HEK293T (cell line): ENCODE data around the gene NIF3L1.

ENCODE experiments used
- CTCF ChIA-PET: fragments of 350-600 bp; formaldehyde crosslinking; extraction: SDS; loops from one replicate; lab custom pipeline; 2021; ENCODE audit warnings: antibody characterized with exemption, inconsistent platforms; lab: Yijun Ruan, JAX
- POLR2A ChIA-PET: fragments of 350-600 bp; formaldehyde crosslinking; extraction: SDS; loops from one replicate; lab custom pipeline; 2020; ENCODE audit warnings: antibody characterized with exemption, inconsistent platforms; lab: Yijun Ruan, JAX
- DNase-seq: peaks from one replicate; pipeline ENCODE4 v3.0.0; 2012; ENCODE audit warnings: mixed read lengths; ENCODE audit errors: extremely low spot score
- ARNT ChIP-seq: fragments of 450-650 bp; IDR thresholded peaks from 2 replicates; pipeline ENCODE4 v1.6.1; 2017; ENCODE audit warnings: mild to moderate bottlenecking
- BHLHE40 ChIP-seq: fragments of 450-650 bp; IDR thresholded peaks from 2 replicates; pipeline ENCODE4 v1.6.1; 2016; ENCODE audit warnings: mild to moderate bottlenecking, moderate library complexity, borderline replicate concordance
- CTBP1 ChIP-seq: fragments of 450-650 bp; IDR thresholded peaks from 2 replicates; pipeline ENCODE4 v1.6.1; 2016; ENCODE audit warnings: borderline replicate concordance
- ELF4 ChIP-seq: fragments of 450-650 bp; IDR thresholded peaks from 2 replicates; pipeline ENCODE4 v1.6.1; 2017; ENCODE audit warnings: antibody characterized with exemption
- FOXA1 ChIP-seq: fragments of 450-650 bp; IDR thresholded peaks from 2 replicates; pipeline ENCODE4 v1.6.1; 2016; ENCODE audit warnings: mild to moderate bottlenecking
- FOXK2 ChIP-seq: fragments of 450-650 bp; IDR thresholded peaks from 2 replicates; pipeline ENCODE4 v1.6.1; 2016; ENCODE audit warnings: mild to moderate bottlenecking
- FOXM1 ChIP-seq: fragments of 450-650 bp; IDR thresholded peaks from 2 replicates; pipeline ENCODE4 v1.6.1; 2017; ENCODE audit warnings: mild to moderate bottlenecking, borderline replicate concordance
- HDGF ChIP-seq: fragments of 450-650 bp; IDR thresholded peaks from 2 replicates; pipeline ENCODE4 v1.6.1; 2017; ENCODE audit warnings: antibody characterized with exemption, borderline replicate concordance
- L3MBTL2 ChIP-seq: fragments of 450-650 bp; conservative IDR thresholded peaks from 2 replicates; pipeline ENCODE4 v1.6.1; 2016; ENCODE audit warnings: mild to moderate bottlenecking
- LEF1 ChIP-seq: fragments of 450-650 bp; IDR thresholded peaks from 2 replicates; pipeline ENCODE4 v1.6.1; 2017; ENCODE audit warnings: mild to moderate bottlenecking, borderline replicate concordance
- NFRKB ChIP-seq: fragments of 450-650 bp; IDR thresholded peaks from 2 replicates; pipeline ENCODE4 v1.6.1; 2016; ENCODE audit warnings: mild to moderate bottlenecking, moderate library complexity
- SP1 ChIP-seq: fragments of 450-650 bp; IDR thresholded peaks from 2 replicates; pipeline ENCODE4 v1.6.1; 2017
- SUZ12 ChIP-seq: fragments of 450-650 bp; IDR thresholded peaks from 2 replicates; pipeline ENCODE4 v1.6.1; 2016; ENCODE audit warnings: mild to moderate bottlenecking
- TARDBP ChIP-seq: fragments of 450-650 bp; IDR thresholded peaks from 2 replicates; pipeline ENCODE4 v1.6.1; 2016
- ZNF384 ChIP-seq: fragments of 450-650 bp; IDR thresholded peaks from 2 replicates; pipeline ENCODE4 v1.6.1; 2016
- TF ChIP-seq, protein P1 (sequence below): fragments of 450-650 bp; IDR thresholded peaks from 2 replicates; pipeline ENCODE4 v1.6.1; 2016

Gene NIF3L1, protein sequence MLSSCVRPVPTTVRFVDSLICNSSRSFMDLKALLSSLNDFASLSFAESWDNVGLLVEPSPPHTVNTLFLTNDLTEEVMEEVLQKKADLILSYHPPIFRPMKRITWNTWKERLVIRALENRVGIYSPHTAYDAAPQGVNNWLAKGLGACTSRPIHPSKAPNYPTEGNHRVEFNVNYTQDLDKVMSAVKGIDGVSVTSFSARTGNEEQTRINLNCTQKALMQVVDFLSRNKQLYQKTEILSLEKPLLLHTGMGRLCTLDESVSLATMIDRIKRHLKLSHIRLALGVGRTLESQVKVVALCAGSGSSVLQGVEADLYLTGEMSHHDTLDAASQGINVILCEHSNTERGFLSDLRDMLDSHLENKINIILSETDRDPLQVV

DNA sequence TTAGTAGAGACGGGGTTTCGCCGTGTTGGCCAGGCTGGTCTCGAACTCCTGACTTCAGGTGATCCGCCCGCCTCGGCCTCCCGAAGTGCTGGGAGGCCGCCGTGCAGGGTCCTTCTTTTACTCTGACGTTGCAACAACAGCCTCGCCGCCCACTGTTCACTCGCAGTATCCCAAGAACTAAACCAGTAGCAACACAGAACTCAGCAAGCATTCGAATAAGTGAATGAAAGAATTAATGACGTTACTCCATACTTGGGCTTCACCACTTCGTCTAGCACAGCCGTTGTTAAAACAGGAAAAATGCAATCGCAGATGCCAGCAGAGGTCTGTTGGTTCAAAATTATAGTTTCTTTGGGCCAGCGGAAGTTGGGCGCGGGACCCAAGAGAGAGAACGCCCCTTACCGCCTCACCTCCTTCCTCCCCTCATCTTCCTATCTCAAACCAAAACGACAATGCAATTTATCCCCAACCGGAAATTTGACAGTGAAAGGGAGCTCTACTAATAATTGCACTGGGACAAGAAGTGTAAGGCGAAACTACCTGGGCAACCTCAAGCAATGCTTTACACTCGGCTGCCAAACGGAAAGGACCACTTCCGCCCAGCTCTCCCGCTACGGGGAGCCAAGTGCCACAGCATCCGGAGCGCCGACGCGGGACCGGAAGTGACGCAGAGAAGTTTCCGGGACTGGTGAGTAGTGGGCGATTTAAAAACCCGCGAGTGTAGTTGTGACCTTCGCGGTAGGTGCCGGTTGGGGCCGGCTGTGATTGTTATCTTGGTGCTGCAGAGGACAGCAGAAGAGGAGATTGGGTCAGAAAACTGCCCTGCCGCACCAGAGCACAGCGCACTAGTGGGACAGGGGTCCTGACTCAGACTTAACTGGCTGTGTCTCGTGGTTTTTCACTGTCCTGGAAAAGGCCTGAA is at the start of gene NIF3L1, which contains the start of gene PPIL3:
Gene NIF3L1, plus strand, starts transcription at position 668 of the 922 bp plus-strand sequence. CDS start 2,573 bp downstream, outside the sequence.
Gene PPIL3, minus strand, starts transcription at position 374 of the 922 bp plus-strand sequence. CDS start 1,462 bp downstream, outside the sequence.
- CTCF ChIA-PET = interaction anchor here (0.8 kb wide), 1 partner anchor 11 kb away, joined by 3 read pairs; no protein-coding TSS in a partner anchor
- POLR2A ChIA-PET = interaction anchor here (0.6 to 2.1 kb wide), 30 partner anchors 9 to 593 kb away, joined by 3 to 63 read pairs (median 4); partner anchors contain the start of genes BZW1, CFLAR and CLK1

DNA sequence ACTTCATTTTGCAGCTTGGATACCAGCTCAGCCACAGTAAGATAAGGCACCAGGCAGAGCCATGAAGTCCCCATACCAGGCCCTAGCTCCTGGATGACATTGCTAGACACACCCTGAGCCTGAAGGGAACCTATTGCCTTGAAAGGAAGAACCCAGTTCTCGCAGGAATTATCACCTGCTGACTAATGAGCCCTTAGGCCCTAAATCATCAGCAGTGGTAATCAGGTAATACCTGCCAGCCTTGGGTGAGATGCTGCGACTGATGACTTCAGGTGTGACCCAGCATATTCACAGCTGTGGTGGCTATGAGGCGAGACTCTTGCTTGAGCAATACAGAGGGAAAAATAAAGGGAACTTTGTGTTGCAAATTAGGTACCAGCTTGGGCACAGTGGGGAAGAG is 49.7 kb upstream of the NIF3L1 start:
- DNase-seq = no peak
- ChIA-PET POLR2A (no interaction called here), CTCF (no interaction called here)
- no peak for TF ChIP-seq HDGF
- TF ChIP-seq SP1 = no peak
- TF ChIP-seq SUZ12 = no peak
- TF ChIP-seq ARNT = no peak
- TF ChIP-seq, protein P1, sequence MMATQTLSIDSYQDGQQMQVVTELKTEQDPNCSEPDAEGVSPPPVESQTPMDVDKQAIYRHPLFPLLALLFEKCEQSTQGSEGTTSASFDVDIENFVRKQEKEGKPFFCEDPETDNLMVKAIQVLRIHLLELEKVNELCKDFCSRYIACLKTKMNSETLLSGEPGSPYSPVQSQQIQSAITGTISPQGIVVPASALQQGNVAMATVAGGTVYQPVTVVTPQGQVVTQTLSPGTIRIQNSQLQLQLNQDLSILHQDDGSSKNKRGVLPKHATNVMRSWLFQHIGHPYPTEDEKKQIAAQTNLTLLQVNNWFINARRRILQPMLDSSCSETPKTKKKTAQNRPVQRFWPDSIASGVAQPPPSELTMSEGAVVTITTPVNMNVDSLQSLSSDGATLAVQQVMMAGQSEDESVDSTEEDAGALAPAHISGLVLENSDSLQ = no peak
- TF ChIP-seq FOXA1 = no peak
- TF ChIP-seq LEF1 = no peak
- no peak for TF ChIP-seq BHLHE40
- no peak for TF ChIP-seq ELF4
- TF ChIP-seq NFRKB = no peak
- TF ChIP-seq CTBP1 = no peak
- no peak for TF ChIP-seq L3MBTL2
- no peak for TF ChIP-seq FOXK2

More for the DNA sequence above, at the start of gene NIF3L1, which contains the start of gene PPIL3:
- TF ChIP-seq ARNT = 0 out of 2 replicates have a peak, but pooled peaks have one; percentile 23
- TF ChIP-seq FOXM1 = no peak
- peak; percentile 62; the same call in 1 of the 2 replicates for TF ChIP-seq ELF4
- no peak for TF ChIP-seq SP1
- no peak for TF ChIP-seq NFRKB
- TF ChIP-seq CTBP1 = peak; percentile 85
- no peak for TF ChIP-seq SUZ12
- TF ChIP-seq, protein P1 = peak; percentile 26; the same call in 1 of the 2 replicates
- no peak for TF ChIP-seq TARDBP
- TF ChIP-seq L3MBTL2 = peak; percentile 66
- no peak for TF ChIP-seq FOXA1
- DNase-seq = peak; percentile 92

DNA sequence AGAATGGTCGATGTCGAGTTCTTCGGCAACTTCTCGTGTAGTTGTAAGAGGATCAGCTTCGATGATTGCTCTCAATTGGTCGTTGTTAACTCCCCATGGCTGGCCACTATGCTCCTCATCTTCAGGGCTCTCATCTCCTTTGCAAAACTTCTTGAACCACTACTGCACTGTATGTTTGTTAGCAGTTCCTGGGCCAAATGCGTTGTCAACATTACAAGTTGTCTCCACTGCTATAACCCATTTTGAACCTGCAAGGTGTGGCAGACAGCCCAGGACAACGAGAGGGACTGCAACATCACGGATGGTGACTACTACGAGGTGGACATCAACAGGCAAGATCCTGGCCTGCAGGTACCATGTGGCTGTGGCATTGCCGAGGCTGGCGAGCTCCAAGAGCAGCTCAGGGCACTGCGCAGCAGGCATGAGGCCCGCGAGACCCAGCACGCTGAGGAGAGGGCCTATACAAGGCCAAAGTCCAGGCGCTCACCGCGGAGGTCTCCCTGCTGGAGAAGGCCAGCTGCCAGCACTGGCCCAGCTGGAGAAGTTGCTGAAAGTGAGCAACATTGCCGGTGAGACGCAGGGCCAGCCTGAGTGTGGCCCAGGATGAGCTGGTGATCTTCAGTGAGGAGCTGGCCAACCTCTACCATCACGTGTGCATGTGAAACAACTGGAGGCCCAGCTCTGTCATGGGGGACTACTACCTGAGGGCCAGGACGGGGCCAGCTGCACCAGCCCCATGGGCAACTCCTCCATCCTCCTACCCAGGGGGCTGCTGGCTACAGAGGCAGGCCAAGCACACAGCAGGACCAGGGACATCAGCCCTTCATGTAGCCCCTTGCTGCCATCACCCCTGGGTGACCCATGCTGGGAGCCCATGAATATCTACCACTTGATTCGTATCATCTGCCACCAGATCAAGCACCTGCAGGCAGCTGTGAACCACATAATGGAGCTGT is 44.9 kb upstream of the NIF3L1 start:
- no peak for TF ChIP-seq LEF1
- TF ChIP-seq ARNT = no peak
- TF ChIP-seq, protein P1 = no peak
- POLR2A ChIA-PET = interaction anchor here (1.9 kb wide), 1 partner anchor 20 kb away, joined by 9 read pairs; the partner anchor contains the start of gene CLK1
- CTCF ChIA-PET = no interaction called here
- DNase-seq = no peak

DNA sequence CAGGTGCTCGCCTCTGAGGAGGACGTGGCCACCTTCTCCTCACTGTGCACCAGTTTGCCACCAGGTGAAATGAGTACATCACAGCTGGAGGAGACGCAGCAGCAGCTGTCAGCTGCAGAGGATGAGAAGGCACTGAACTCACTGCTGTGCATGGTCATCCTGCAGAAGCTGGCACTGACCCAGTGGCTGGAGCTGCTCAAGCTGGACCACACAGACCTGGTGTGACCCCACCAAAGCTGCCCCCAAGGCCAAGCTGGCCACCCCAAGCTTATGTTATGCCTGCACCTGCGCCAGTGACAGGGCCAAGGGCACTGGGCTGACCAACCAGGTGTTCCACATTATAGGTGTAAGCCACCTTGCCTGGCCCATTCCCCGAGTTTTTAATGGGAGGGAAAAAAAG is 44.0 kb upstream of the NIF3L1 start:
- TF ChIP-seq SP1 = no peak
- TF ChIP-seq LEF1 = no peak
- TF ChIP-seq ELF4 = no peak
- TF ChIP-seq FOXK2 = no peak
- TF ChIP-seq FOXM1 = no peak
- TF ChIP-seq BHLHE40 = no peak
- no peak for TF ChIP-seq FOXA1
- no peak for TF ChIP-seq NFRKB
- TF ChIP-seq, protein P1 = no peak
- TF ChIP-seq HDGF = no peak
- no peak for TF ChIP-seq SUZ12
- no peak for TF ChIP-seq CTBP1
- TF ChIP-seq TARDBP = no peak
- no peak for TF ChIP-seq ZNF384
- TF ChIP-seq ARNT = no peak
- no peak for TF ChIP-seq L3MBTL2
- ChIA-PET CTCF (interaction anchor here (0.6 kb wide), 1 partner anchor 114 kb away, joined by 3 read pairs; no protein-coding TSS in a partner anchor), POLR2A (interaction anchor here (1.9 kb wide), 1 partner anchor 19 kb away, joined by 9 read pairs; the partner anchor contains the start of gene CLK1)
- DNase-seq = no peak
